CD14-positive monocyte (primary cell): ENCODE results near the gene PTK6. TPM values are rescaled to one million over a fixed set of nuclear protein-coding genes. Genes with fewer than 3 reads are reported as not detected.
"Not testable (repeated sequence)": the region's sequence is repeated elsewhere in the genome, so short reads cannot be mapped to it uniquely, and the experiment has no call there.

Experiments
- DNase-seq, 3 donors: peaks; one replicate each; pipeline ENCODE4 v3.0.0-alpha.2; 2011 to 2022
- H2AFZ ChIP-seq: 2 replicates; pipeline ENCODE4 v1.6.0; 2012; ENCODE audit warnings: mild to moderate bottlenecking, low read depth, low read length, inconsistent platforms; ENCODE audit not compliant: insufficient read depth, poor library complexity, severe bottlenecking
- H3K27ac ChIP-seq, 2 donors: 1 replicate in 1 of 2; 2 replicates in 1 of 2; pipeline ENCODE4 v1.5.1; 2012 to 2013; ENCODE audit warnings: low read length in 2 of 2, control low read depth in 1 of 2, inconsistent platforms in 1 of 2, low read depth in 1 of 2, mild to moderate bottlenecking in 1 of 2
- H3K27me3 ChIP-seq, 2 donors: one replicate each; pipeline versions ENCODE4 v1.6.0 to v1.6.1; 2011 to 2013; ENCODE audit warnings: low read length in 2 of 2; ENCODE audit not compliant: control insufficient read depth in 2 of 2, insufficient read depth in 2 of 2
- H3K36me3 ChIP-seq, 2 donors: replicated peaks in 1 of 2; 1 replicate in 1 of 2; 2 replicates in 1 of 2; pipeline versions ENCODE4 v1.5.1 to v1.6.1; 2012 to 2013; ENCODE audit warnings: low read length in 2 of 2, control low read depth in 1 of 2, inconsistent platforms in 1 of 2, mild to moderate bottlenecking in 1 of 2; ENCODE audit not compliant: insufficient read depth in 2 of 2, control insufficient read depth in 1 of 2
- H3K4me1 ChIP-seq, 2 donors: 1 replicate in 1 of 2; 2 replicates in 1 of 2; pipeline versions ENCODE4 v1.5.1 to v1.6.1; 2012 to 2013; ENCODE audit warnings: low read length in 2 of 2, control low read depth in 1 of 2, inconsistent platforms in 1 of 2, mild to moderate bottlenecking in 1 of 2, moderate library complexity in 1 of 2; ENCODE audit not compliant: insufficient read depth in 2 of 2, control insufficient read depth in 1 of 2
- H3K4me2 ChIP-seq: replicated peaks from 2 replicates; pipeline ENCODE3; 2012; ENCODE audit warnings: low read length, moderate library complexity, mild to moderate bottlenecking; ENCODE audit not compliant: poor library complexity, severe bottlenecking; ENCODE audit errors: extremely low read depth
- H3K4me3 ChIP-seq, 3 experiments: fragments of 200-600 bp in 1 of 3; sonication (generic) in 1 of 3; replicated peaks in 1 of 3; 1 replicate in 2 of 3; 2 replicates in 1 of 3; pipeline ENCODE4 v1.5.1; 2011 to 2013; ENCODE audit warnings: low read length in 3 of 3, mild to moderate bottlenecking in 3 of 3, control low read depth in 2 of 3, low read depth in 2 of 3, inconsistent platforms in 1 of 3, moderate library complexity in 1 of 3
- H3K79me2 ChIP-seq: 2 replicates; pipeline ENCODE4 v1.6.0; 2012; ENCODE audit warnings: mild to moderate bottlenecking, control low read depth, inconsistent platforms, low read length, moderate library complexity; ENCODE audit not compliant: insufficient read depth
- H3K9ac ChIP-seq: 2 replicates; pipeline ENCODE4 v1.6.0; 2017; ENCODE audit warnings: low read length, mild to moderate bottlenecking; ENCODE audit not compliant: insufficient read depth, poor library complexity, severe bottlenecking
- H3K9me3 ChIP-seq, 2 donors: replicated peaks in 1 of 2; 1 replicate in 1 of 2; 2 replicates in 1 of 2; pipeline versions ENCODE4 v1.5.1 to v1.6.1; 2012 to 2013; ENCODE audit warnings: low read length in 2 of 2, control low read depth in 1 of 2; ENCODE audit not compliant: control insufficient read depth in 1 of 2, insufficient read depth in 1 of 2
- H4K20me1 ChIP-seq: 2 replicates; pipeline ENCODE4 v1.6.0; 2012; ENCODE audit warnings: mild to moderate bottlenecking, low read length, control low read depth, moderate library complexity; ENCODE audit not compliant: insufficient read depth
- H3K27ac Mint-ChIP-seq, 7 donors: one replicate each; pipeline ENCODE4 v1.8.0; 2020; ENCODE audit warnings: mild to moderate bottlenecking in 7 of 7, mixed read lengths in 7 of 7, moderate library complexity in 6 of 7, inconsistent platforms in 2 of 7
- H3K27me3 Mint-ChIP-seq, 3 donors: one replicate each; pipeline ENCODE4 v1.8.0; 2021 to 2022; ENCODE audit warnings: low read depth in 3 of 3, mild to moderate bottlenecking in 3 of 3, mixed read lengths in 3 of 3, moderate library complexity in 3 of 3, inconsistent platforms in 1 of 3
- H3K36me3 Mint-ChIP-seq, 2 donors: one replicate each; pipeline ENCODE4 v1.8.0; 2020; ENCODE audit warnings: mixed read lengths in 2 of 2, inconsistent platforms in 1 of 2, mild to moderate bottlenecking in 1 of 2
- H3K4me1 Mint-ChIP-seq: one replicate; pipeline ENCODE4 v1.8.0; 2020; ENCODE audit warnings: mild to moderate bottlenecking, mixed read lengths
- H3K4me3 Mint-ChIP-seq, 2 donors: one replicate each; pipeline ENCODE4 v1.8.0; 2020; ENCODE audit warnings: mild to moderate bottlenecking in 2 of 2, mixed read lengths in 2 of 2, moderate library complexity in 1 of 2
- H3K9me3 Mint-ChIP-seq, 7 donors: one replicate each; pipeline ENCODE4 v1.8.0; 2020 to 2022; ENCODE audit warnings: mixed read lengths in 7 of 7, mild to moderate bottlenecking in 6 of 7, moderate library complexity in 6 of 7, inconsistent platforms in 2 of 7
- WGBS: methylation state at CpG from one replicate; pipeline ENCODE4 v1.1.5; 2013; ENCODE audit warnings: missing lambda C conversion rate; ENCODE audit not compliant: insufficient coverage; 5-methylcytosine and 5-hydroxymethylcytosine counted together
- intact Hi-C, 2 donors: fragments of 100-400 bp; cut with micrococcal nuclease; formaldehyde crosslinking; loops; one replicate each; pipeline versions ENCODE4 v1.15.0 to v1.15.1; 2023
- polyA plus RNA-seq, 3 donors: library from polyadenylated mRNA; depleted of rRNA in 1 of 3; unstranded in 2 of 3; stranded (reverse) in 1 of 3; fragments of 300-500 nt in 2 of 3; fragments of >200 nt in 1 of 3; fragmentation: Illumina TruSeq in 2 of 3; gene quantifications; 1 replicate in 2 of 3; 2 replicates in 1 of 3; pipeline ENCODE4 v1.2.3, GENCODE V29; 2012 to 2021
- TF ChIP-seq, protein P1 (sequence below): fragments of 200-600 bp; IDR thresholded peaks from one replicate; pipeline ENCODE4 v1.8.0; 2022; ENCODE audit warnings: antibody characterized with exemption, mild to moderate bottlenecking

PTK6 gene
- polyA plus RNA-seq, 3 donors = 0.66 to 4.1 (median 1.5) TPM

DNA sequence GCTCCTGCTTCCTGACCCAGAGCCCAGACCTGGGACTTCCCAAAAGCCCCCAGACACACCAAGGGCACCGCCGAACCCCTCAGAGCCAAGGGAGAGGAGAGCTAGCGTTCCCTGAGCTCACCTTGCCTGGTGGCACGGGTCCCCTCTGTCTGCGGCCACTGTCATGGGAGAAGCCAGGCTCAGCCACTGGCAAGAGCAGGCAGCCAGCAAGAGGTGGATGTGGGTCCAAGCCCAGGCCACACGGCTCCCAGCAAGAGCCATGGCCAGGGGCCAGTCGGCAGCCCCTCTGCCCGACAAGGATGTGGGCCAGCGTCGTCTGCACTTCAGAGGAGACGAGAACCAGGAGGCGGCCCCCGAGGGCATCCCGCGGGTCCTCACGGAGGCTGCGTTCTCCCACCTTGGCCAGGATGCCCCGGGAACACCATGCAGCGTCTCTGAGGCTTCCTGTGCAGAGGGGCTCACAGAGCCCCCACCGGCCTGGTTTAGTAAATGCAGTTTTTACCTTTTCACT lies 18.8 kb downstream of the PTK6 start:
- peaks cover 16 to 25% of the 10 kb centered on the region in 2 donors for H3K4me1 ChIP-seq
- peaks cover 10 to 15% of the 10 kb centered on the region in 2 donors for H3K36me3 Mint-ChIP-seq
- H3K4me1 Mint-ChIP-seq = peaks cover 15% of the 10 kb centered on the region

DNA sequence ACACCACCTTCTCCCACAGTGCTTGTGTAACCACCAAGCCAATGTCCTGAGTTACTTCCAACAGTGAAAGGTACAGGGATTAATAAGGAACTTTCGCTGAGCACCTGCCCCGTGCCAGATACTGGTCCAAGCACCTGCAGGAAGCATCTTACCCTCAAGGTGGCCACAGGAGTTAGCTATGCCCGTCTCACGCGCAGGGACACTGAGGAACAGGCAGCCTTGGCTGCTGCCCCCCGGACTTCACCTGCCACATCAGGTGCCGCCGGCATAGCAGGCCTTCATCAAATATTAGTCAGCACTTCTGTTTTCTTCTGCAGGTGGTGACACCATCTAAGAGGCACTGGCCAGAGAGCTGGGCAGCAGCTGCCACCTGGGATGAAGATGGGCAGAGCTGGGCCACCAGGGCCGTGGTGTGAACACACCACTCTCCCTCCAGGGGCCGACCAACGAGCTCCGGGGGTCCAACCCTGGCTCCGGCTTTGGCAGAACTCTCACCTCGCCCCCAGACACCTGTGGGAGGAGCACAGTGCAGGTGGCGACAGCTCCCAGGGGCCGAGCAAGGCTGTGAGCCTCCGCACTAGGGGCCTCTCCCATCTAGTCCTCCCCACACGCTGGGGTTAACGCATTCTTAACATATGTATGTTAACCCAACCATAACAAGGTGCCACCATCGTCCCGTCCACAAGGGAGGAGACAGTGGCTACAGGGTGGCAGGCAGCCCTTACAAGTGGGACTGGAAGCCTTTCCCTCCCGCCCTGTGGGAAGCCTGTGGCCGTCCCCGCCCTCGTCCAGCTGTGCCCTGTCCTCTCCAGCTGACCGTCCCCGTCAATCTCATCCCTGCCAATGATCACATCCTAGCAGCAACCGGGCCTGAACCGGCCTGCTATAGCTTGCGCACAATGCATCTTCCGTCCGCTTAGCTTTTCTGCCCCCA lies 19.5 kb downstream of the PTK6 start:
- H3K9me3 ChIP-seq = peaks cover 7 to 12% of the 10 kb centered on the region in 2 donors
- peaks cover 7% of the 10 kb centered on the region for H3K79me2 ChIP-seq
- peak overlapping the region in 1 of 2 donors; percentile 43 for H3K4me3 Mint-ChIP-seq
- no peaks in the 10 kb centered on the region for H3K36me3 ChIP-seq
- no peak overlapping the region for H3K4me2 ChIP-seq
- no peak overlapping the region for H3K27ac Mint-ChIP-seq
- H2AFZ ChIP-seq = no peak overlapping the region
- 92% methylated on average over 28 of the region's 32 CpGs for WGBS
- peaks cover 6 to 7% of the 10 kb centered on the region in 2 donors for H3K36me3 Mint-ChIP-seq
- no peak overlapping the region for H3K9ac ChIP-seq
- no peak for DNase-seq
- H3K4me3 ChIP-seq = no peak overlapping the region
- peaks cover 16 to 25% of the 10 kb centered on the region in 2 donors for H3K4me1 ChIP-seq
- peaks cover 28 to 55% (median 35%) of the 10 kb centered on the region in 3 donors for H3K27me3 Mint-ChIP-seq
- TF ChIP-seq, protein P1, sequence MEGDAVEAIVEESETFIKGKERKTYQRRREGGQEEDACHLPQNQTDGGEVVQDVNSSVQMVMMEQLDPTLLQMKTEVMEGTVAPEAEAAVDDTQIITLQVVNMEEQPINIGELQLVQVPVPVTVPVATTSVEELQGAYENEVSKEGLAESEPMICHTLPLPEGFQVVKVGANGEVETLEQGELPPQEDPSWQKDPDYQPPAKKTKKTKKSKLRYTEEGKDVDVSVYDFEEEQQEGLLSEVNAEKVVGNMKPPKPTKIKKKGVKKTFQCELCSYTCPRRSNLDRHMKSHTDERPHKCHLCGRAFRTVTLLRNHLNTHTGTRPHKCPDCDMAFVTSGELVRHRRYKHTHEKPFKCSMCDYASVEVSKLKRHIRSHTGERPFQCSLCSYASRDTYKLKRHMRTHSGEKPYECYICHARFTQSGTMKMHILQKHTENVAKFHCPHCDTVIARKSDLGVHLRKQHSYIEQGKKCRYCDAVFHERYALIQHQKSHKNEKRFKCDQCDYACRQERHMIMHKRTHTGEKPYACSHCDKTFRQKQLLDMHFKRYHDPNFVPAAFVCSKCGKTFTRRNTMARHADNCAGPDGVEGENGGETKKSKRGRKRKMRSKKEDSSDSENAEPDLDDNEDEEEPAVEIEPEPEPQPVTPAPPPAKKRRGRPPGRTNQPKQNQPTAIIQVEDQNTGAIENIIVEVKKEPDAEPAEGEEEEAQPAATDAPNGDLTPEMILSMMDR = no peak
- H3K9me3 Mint-ChIP-seq = peaks cover 8 to 30% (median 24%) of the 10 kb centered on the region in 7 donors
- H4K20me1 ChIP-seq = peaks cover 12% of the 10 kb centered on the region
- intact Hi-C loops = no loop called here
- no peak overlapping the region for H3K27ac ChIP-seq
- peaks cover 0 to 23% of the 10 kb centered on the region in 2 donors for H3K27me3 ChIP-seq
- H3K4me1 Mint-ChIP-seq = peaks cover 14% of the 10 kb centered on the region

More for the DNA sequence above, 18.8 kb downstream of the PTK6 start:
- peaks cover 13% of the 10 kb centered on the region for H4K20me1 ChIP-seq
- peak overlapping the region; percentile 4 to 80 for H3K4me3 Mint-ChIP-seq
- intact Hi-C loops = no loop called here
- TF ChIP-seq, protein P1 = no peak
- no peak overlapping the region for H3K9ac ChIP-seq
- peaks cover 23 to 47% (median 33%) of the 10 kb centered on the region in 3 donors for H3K27me3 Mint-ChIP-seq
- 92% methylated on average over 15 of the region's 20 CpGs for WGBS
- H3K4me3 ChIP-seq = no peak overlapping the region
- H3K36me3 ChIP-seq = no peaks in the 10 kb centered on the region
- no peak overlapping the region for H3K4me2 ChIP-seq
- no peak overlapping the region for H3K27ac Mint-ChIP-seq
- no peak overlapping the region for H3K27ac ChIP-seq
- H3K9me3 ChIP-seq = peaks cover 11 to 18% of the 10 kb centered on the region in 2 donors
- H3K9me3 Mint-ChIP-seq = peaks cover 12 to 32% (median 28%) of the 10 kb centered on the region in 7 donors
- H2AFZ ChIP-seq = no peak overlapping the region
- no peak for DNase-seq
- peaks cover 7% of the 10 kb centered on the region for H3K79me2 ChIP-seq
- H3K27me3 ChIP-seq = peaks cover 0 to 23% of the 10 kb centered on the region in 2 donors

DNA sequence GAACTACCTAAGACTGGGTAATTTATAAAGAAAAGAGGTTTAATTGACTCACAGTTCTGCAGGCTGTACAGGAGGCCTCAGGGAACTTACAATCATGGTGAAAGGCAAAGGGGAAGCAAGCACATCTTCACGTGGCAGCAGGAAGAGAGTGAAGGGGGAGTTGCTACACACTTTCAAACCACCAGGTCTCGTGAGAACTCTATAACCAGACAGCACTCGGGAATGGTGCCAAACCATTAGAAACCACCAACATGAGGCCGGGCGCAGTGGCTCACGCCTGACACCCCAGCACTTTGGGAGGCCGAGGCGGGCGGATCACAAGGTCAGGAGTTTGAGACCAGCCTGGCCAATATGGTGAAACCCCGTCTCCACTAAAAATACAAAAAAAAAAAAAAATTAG lies 22.7 kb downstream of the PTK6 start:
- H3K27ac ChIP-seq, H3K79me2 ChIP-seq, H2AFZ ChIP-seq, H3K4me1 ChIP-seq, H3K4me2 ChIP-seq, H3K4me3 ChIP-seq, H3K27ac Mint-ChIP-seq, intact Hi-C loops, H3K36me3 ChIP-seq, H3K36me3 Mint-ChIP-seq, H4K20me1 ChIP-seq, H3K4me1 Mint-ChIP-seq, H3K9ac ChIP-seq: not testable (repeated sequence)
- DNase-seq = peak in 2 of 3 donors; percentile 23 to 47
- WGBS = no CpG with 5 or more reads among the region's 10 CpGs
- H3K27me3 ChIP-seq = peaks cover 0 to 22% of the 10 kb centered on the region in 2 donors
- Mint-ChIP-seq H3K4me3 (peak overlapping the region in 1 of 2 donors; percentile 53), H3K27me3 (peaks cover 39 to 76% (median 44%) of the 10 kb centered on the region in 3 donors), H3K9me3 (peaks cover 6 to 28% (median 22%) of the 10 kb centered on the region in 7 donors)
- peaks cover 7 to 12% of the 10 kb centered on the region in 2 donors for H3K9me3 ChIP-seq
